HG02610 (cell line): ENCODE measurements around the gene FAIM2.

Source experiments
- ATAC-seq: cut with Tn5 transposase; IDR thresholded peaks from one replicate; pipeline ENCODE4 v1.9.1; 2021; ENCODE audit warnings: mild to moderate bottlenecking, moderate library complexity; ENCODE audit not compliant: unreplicated experiment

The FAIM2 gene

DNA sequence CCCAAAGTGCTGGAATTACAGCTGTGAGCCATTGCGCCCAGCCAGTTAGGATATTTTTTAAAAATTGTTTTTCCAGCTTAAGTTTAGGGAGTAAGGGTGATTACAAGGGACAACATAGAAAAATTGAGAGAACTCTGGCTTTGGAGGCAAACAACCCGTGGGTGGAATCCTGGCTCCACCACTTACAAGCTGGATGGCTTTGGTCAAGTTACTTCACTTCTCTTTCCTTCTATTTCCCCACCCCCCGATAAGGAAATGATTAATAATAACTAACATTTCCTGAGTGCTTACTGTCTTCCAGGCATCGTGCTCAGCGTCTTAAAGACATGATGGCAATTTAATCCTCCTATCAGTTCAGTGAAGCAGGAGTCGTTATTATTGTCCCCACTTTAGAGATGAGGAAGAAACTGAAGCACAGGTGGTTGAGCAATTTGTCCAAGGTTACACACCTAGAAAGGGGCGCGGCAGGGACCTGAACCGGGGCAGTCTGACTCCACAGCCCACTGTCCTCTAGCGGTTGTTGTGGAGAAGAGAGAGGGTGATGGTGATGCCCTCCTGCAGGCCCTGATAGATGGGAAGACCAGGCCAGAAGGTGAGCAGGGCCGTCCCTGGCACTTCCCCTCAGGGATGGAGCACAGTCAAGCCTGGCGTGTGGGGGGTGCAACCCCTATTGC, 16.7 kb upstream of the FAIM2 start:
- no peak for ATAC-seq

DNA sequence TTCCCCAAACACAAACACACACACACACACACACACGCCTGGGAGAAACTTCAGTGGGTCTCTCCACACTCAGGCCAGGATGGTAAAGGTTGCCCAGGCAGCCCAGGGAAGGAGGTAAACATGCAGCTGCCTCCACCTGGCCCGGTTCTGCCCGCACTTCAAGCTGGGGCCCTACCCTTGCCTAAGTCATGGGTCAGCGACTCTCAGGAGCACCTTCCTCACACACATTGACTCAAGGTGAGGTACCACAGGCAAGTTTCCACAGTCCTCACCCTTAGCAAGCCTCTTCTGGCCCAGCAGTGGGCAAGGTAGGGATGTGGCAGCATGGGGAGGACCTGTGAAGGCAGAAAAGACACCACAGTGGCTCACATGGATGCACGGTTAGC, 14.1 kb upstream of the FAIM2 start:
- no peak for ATAC-seq

DNA sequence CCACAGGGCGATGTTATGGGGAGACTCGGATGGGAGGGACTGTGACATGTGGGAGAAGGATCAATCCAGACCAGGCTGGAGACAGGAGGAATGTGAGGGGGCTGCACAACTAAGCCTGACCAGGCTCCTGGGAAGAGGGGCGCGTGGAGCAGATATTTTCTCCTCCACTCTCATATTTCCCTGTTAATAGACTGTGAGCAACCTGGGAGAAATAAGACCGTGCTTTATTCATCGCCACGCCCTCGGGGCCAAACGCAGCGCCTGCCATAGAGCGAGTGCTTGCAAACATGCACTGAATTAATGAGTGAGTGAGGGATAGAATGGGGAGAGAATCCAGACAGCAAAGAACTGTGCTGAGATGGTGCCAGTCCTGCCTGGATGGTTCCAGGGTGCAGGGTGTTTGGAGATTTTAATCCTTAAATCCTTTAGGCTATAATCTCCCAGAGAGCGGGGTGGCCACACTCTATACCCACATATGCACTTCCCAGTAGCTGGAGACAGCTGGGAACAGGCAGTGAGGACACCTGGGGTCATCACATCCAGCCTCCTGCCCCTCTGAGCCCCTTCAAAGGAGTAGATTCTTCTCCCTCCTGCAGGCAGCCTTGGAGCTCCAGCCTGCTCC, 13.6 kb upstream of the FAIM2 start:
- no peak for ATAC-seq

DNA sequence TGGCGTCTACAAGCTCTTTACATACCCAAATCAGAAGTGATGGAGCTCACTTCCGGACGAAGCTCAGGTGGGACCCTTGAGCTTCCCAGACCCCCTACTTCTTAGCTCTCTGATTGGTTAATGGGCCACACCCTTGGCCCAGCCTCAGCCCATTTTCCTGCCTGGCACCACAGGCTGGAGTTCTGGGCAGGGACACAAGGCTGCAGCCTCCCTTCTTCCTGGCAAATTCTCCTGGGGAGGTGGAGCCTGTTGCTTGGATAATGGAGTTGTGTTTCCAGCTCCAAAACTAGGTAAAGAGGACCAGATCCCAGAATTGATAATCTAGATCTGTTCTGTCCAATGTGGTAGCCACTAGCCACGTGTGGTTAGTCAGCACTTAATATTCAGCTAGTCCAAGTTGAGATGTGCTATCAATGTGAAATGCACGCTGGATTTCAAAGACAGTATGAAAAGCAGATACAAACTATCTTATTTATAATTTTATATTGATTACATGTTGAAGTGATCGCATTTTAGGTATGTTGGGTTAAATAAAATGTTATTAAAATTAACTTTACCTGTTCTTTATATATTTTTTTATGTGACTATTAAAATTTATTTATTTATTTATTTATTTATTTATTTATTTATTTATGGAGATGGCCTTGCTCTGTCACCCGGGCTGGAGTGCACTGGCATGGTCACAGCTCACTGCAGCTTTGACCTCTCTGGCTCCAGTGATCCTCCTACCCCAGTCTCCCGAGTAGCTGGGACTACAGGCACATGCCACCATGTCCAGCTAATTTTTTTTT, 12.6 kb upstream of the FAIM2 start:
- no peak for ATAC-seq

DNA sequence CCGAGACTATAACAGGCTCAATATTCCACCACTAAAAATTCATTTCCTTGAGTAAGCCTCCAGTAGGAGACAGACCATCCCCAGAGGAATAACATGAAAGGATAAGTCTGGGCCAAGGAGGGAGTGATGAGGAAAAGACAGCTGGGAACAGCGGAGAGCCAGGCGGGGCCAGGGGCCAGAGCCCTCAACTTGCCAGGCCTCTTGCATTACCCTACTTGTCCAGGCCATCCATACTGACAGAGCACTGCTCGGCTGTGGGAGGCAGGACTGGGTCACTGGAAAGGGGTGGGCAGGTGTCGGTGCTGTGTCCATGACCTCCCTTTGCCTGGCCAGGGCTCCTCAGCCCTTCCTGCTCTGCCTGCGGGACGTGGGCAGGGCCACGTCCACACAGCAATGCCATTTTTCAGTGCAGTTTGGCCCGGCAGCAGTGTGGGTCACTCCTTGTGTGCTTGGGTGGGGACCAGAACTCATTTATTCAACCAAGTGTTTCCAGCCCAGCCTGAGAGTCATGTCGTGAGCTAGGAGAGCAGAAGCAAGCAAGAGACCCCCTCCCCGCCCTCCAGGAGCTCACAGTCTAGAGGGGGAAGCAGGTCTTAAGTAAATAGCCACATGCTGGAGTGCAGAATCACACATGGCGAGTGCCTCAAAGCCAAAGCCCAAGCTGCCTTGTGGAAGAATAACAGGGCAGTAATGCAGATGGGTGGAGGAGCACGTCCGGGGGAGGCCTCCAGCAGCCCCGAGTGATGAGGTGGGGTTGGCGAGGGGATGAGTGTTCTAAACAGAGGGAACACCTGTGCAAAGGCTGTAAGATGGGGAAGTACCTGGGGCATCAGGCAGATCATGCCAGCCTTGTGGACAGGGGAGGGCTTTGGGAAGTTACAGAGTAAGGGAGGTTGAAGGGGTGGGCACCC, 8.9 kb upstream of the FAIM2 start:
- ATAC-seq, result no peak

DNA sequence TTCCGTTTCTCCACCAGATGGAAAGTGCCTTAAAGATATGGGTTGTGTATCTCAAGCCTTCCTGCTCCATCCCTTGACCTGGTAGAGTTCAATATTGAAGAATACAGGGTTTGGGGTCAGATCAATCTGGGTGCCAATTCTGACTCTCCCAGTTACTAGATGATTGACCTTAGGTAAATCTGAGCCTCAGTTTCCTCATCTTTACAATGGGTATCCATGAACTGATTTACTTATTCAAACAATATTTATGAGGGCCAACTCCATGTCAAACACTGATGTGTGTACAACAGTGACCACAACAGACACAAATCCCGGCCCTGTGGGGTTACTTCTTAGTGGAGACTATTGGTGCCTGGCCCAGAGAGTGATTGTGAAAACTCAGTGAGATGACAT, 7.5 kb upstream of the FAIM2 start:
- no peak for ATAC-seq

DNA sequence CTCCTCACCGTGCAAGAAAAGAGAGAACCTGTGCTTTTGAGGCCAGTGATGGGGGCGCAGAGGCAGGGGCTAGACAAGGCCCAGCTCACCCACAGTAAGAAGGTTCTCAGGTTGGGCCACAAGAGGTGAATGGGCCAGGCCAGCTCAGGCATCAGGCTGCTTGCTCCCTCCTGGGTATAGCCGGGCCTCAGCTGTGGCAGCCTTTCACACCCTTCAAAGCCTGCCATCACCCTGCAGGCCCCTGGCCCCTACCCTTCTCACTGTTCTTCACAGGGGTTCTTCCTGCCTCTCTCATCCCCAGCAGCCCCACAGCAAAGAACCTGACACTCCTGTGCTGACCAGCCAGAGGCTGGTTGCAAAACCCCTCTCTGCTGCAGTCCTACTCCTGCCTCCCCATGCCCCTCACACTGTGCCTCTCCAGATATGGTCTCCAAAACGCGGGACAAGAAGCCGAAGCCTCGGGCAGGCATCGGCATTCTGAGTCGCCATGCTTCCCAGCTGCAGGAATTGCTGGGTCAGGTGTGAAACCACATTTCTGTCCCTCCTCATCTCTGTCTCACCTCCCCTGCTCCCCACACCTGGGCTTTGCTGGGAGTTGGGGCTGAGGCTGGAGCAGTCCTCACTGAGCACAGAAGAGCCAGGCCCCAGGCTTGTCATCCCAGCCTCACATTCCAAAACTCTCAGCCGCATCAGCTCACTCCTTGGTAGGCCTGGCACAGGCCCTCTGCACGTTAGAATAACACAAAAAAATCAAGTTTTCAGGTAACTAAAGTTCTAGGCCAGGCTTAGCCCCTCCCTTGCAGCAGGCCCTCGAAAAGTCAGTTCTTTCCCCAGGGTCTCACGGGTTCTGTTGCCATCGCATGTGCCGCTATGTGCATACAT, 6.9 kb upstream of the FAIM2 start:
- no peak for ATAC-seq

DNA sequence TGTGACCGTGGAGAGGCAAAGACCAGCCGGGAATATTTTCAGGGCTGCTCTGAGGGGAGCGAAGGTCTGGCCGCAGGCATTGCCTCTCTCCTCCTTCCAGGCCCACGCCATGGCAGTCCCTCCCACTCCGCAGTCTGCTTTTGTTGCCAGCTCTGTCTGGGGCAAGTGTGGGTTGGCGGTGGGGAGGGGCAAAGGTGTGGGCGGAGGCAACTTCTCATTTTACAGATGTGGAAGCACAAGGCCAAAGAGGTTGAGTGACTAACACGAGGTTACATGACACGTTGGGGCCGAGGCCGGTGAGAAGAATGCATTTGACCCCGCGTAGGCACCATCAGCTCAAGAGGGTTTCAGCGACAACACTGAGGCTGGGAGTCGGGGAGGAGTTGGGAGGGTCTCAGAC, 6.1 kb upstream of the FAIM2 start:
- ATAC-seq, result no peak

DNA sequence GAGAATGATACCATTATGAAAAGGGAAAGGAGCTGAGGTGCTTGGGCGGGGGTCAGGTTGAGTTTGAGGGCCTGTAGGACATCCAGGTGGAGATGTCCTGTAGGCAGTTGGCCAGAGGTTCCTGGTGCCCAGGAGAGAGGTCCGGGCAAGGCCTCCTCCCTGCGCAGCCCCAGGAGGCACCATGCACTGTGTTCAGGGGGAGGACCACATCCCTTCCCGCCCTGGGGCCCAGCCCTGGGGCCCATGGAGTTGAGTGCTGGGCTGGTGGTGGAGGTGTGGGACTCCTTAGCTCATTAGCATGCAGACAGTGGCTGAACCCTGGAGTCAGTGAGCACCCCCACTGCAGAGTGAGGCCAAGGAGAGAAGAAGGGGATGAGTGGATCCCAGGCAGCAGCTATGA, 5.7 kb upstream of the FAIM2 start:
- no peak for ATAC-seq

DNA sequence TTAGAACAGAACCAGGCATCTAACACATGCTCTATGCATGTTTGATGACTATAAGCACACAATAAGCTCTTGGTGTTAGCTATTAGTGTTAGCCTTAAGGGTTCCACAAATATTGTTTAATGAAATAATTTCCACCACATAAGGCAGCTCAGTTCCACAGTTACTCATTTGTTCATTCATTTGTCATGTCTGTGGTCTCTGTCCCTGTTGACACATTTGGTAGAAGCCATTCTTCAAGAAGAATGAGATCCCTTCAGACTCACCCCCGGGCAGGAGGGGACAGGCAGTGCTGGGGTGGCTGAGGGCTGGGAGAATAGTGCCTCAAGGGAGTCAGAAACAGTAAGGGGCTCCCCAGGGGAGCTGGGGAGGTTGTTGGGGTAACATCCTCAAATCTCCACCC, 3.7 kb upstream of the FAIM2 start:
- no peak for ATAC-seq

DNA sequence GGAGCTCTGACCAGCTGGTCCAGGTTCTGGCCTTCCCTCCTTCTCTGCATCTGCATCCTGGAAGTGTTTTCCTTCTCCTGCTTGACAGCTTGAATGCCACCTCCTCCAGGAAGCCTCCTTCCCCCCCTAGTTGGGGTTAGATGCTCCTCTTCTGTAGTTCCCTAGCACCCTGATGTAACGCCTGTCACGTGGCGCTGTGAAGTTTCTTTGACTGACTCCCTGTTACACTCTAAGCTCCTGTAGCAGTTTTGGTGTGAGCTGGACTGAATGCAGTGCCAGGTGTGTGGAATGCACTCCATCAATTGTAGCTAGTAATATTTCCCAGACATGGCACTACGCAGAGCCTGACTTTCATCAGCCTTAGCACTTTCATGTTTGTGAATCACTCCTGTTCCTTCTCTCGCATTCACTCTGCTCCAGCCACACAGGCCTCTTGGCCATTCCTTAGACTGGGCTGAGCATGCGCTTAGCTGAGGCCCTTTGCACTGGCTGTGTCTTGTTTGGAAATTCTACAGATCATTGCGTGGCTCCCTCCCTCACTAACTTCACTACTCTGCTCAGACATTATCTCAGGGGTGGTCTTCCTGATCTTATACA, 2.1 kb upstream of the FAIM2 start:
- no peak for ATAC-seq

DNA sequence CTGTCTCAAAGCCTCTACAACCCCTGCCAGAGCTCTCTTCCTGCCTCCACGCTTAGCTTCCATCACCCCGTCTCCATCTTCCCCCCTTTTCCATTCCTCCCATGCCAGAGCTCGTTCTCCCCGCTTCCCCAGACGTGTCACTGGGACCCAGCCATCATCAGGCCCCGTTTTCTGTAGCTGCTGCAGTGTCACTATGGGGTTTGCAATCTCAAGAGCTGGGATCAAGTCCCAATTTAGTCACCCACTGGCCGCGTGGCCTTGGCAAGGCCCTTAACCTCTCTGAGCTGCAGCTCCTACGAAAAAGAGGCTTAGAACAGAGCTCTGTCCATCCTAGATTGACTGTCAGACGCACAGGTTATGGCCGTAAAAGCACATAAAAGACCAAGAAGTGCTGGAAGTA, 901 bp upstream of the FAIM2 start:
- ATAC-seq, result no peak

DNA sequence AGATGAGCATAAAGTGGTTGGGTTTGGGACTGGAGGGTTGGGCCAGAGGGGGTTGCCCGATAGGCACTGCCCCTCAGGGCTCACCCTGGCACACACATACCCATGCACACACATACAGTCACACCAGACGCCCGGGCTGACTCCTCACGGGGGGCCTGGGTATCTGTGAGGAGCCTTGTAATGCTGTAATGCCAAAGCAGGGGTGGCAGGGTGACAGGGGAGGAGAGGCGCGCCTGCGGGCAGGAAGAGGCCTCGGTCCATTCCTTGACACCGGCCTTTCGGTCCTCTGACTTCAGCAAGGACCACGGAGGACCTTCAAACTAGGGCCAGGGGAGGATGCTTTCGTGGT, 375 bp downstream of the FAIM2 start:
- ATAC-seq, result no peak

DNA sequence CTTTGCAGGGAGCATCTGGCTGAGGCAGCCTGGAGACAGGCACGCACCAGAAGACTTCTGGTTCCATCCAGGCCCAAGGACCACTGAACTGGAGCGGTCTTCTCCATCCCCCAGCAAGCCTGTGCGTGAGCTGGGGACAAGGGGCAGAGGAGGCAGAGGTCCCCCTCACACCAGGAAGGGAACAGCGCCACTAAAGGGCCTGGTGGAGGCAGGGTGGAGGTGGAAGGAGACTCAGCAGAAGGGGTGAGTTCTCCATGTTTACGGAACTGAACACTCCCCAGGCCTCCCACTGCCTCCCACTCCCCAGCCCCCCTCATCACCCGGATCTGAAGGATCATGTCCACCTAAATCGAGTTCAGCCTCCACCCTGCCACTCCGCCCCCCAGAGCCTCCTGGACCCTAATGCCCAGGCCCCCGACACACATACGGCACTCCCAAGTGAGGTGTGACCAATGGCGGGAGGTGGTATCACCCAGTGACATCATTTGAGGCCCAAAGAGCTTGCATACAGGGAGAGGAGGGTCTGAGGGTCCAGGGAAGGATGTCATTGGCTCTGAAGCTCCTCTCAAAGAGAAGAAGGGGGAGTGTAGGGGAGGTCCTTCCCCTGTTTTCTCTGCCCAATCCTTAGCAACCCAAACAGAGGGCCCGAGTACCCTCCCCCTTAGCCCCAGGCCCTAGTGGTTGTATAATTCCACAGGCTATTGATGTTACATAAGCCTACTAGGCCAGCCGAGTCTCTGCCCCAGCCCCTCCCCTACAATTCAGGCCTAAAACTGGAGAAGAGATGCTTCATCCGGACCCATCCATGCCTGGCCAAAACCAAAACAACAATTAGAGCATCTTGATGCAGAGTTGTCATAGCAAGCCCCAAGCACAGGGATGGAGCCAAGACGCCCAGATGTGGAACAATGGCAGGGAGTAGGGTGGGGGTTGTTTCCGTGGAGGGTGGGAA, 1.0 kb downstream of the FAIM2 start:
- ATAC-seq, result no peak

DNA sequence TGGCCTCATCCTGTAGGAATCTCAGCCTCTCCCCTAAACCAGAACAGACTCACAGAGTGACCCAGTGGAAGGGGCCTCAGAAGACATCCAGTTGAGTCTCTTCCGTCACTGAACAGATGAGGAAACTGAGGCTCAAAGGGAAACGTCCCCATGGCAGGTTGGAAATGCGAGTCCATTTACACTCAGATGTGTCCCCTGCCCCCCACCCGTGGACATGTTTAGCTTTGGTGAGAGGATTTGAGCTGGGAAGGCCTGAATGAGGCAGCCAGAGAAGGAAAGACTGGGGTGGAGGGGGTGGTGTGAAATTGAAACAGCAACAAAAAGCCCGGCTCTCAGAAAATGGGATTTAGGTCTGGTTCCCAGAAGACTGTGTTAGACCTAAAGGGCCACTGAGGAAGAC, 1.7 kb downstream of the FAIM2 start:
- ATAC-seq, result no peak

DNA sequence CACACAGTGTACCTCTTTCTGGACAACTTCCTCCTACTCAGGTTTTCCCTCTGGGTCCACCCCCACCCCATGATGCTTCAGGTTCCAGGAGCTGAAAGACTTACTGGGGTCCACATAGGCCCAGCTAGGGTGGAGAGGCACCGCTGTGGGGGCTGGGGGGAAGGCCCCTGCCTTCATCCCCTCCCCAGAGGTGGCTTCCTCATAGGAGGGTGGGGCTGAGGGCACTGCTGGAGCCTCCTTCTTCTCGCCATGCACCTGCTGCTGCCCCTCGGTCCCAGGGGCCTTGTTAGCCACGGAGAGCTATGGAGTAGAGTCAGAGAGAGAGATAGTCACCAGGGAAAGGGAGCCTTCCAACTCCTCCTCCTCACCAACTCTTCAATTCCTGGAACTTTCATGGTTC, 2.7 kb downstream of the FAIM2 start:
- ATAC-seq, result no peak

DNA sequence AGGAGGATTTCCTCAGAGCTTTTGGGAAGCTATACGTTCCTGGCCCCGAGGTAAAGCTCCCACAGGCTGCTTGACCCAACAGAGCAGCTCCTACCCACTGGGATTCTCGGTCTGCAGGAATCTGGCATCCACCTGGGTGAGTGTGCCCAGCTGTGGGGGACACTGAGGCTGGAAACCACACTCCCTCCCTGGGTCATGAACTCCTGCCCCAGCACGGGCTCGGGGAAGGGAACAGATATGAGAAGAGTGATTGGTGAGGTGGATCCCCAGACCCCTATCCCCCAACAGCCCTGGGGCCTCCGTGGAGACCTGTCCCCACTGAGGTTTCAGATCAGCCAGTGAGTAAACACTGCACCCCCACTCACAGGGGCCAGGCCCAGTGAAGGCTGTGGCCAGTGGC, 3.3 kb downstream of the FAIM2 start:
- ATAC-seq, result no peak

DNA sequence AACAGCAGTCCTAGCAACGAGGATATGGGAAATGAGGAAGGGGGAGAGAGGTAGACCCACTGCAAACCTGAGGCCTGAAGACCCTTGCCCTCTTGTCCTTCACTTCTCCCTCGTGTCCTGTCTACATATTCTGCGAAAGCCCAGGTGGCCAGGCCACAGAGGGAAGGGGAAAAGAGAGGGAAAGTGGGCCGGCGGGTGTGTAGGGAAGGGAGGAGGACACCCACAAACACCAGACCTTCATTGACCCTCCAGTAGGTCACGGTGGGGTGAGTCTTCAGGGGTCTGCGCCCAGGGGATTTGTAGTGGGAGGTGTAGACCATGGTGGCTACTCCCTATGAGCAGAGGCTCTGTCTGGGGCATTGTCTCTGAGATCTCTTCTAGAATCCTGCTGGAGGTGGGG, 3.8 kb downstream of the FAIM2 start:
- ATAC-seq, result no peak

DNA sequence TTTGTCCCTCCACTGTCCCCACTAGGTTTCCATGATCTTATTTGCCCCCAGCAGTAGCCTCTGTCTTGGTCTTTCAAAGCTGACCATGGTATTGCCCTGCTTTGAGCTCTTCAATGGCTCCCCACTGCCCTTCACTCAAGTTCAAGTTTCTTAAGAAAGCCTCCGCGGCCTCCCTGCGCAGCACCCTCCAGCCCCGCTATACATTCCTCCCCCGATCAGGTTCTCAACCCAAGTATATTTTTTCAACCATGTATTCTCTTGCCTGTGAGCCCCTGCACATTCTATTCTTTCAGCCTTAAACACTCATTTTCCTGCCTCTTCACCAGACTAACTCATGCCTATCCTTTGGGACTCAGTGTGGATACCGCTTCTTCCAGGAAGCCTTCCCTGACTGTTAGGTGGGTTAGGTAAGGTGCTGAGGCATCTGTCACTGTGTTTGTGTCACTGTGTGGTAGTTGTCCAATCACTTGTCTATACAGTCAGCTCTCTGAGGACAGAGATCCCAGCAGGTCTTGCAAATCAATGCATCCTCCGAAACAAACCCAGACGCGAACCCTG, 4.3 kb downstream of the FAIM2 start:
- ATAC-seq, result no peak
